IMR-90 (cell line): ENCODE results near the gene B3GNT5. TPM values are rescaled to one million over a fixed set of nuclear protein-coding genes. Genes with fewer than 3 reads are reported as not detected.

Source experiments
- ATAC-seq: fragments of 200-7000 bp; cut with Tn5 transposase; 2 replicates; pipeline ENCODE4 v1.9.1; 2020; ENCODE audit warnings: low read depth, mild to moderate bottlenecking, moderate library complexity
- BruUV-seq: library from RNA; stranded (reverse); fragments of 400-500 nt; replicated peaks from 2 replicates; lab custom pipeline; 2021; lab: Mats Ljungman, UMichigan
- CTCF ChIA-PET: fragments of 300-600 bp; formaldehyde crosslinking; extraction: SDS; loops from one replicate; lab custom pipeline; 2021; ENCODE audit warnings: antibody characterized with exemption; lab: Yijun Ruan, JAX
- POLR2A ChIA-PET: fragments of 300-600 bp; sonication (Branson Sonifier 250); formaldehyde crosslinking; loops from one replicate; lab custom pipeline; 2022; ENCODE audit warnings: antibody characterized with exemption; ENCODE audit not compliant: unreplicated experiment; lab: Charles Lee
- DNase-seq: peaks from one replicate; pipeline ENCODE4 v3.0.0; 2013
- H2AFZ ChIP-seq: replicated peaks from 2 replicates; pipeline ENCODE3; 2013; ENCODE audit warnings: low read length, mild to moderate bottlenecking; ENCODE audit not compliant: poor library complexity
- H2AK5ac ChIP-seq: 2 replicates; pipeline ENCODE4 v1.6.1; 2013; ENCODE audit warnings: low read depth, low read length, inconsistent platforms
- H2AK9ac ChIP-seq: replicated peaks from 2 replicates; pipeline ENCODE3; 2013; ENCODE audit warnings: mild to moderate bottlenecking, low read depth, low read length, moderate library complexity; ENCODE audit not compliant: poor library complexity
- H2BK120ac ChIP-seq: 2 replicates; pipeline ENCODE4 v1.6.1; 2013; ENCODE audit warnings: low read depth, low read length, inconsistent platforms
- H2BK15ac ChIP-seq: 3 replicates; pipeline ENCODE4 v1.6.1; 2013; ENCODE audit warnings: low read depth, low read length, inconsistent platforms
- H2BK20ac ChIP-seq: 2 replicates; pipeline ENCODE4 v1.6.1; 2013; ENCODE audit warnings: low read depth, mild to moderate bottlenecking, inconsistent platforms, low read length, moderate library complexity
- H2BK5ac ChIP-seq: 2 replicates; pipeline ENCODE4 v1.6.1; 2013; ENCODE audit warnings: mild to moderate bottlenecking, low read depth, low read length, inconsistent platforms; ENCODE audit not compliant: poor library complexity, severe bottlenecking
- H3K14ac ChIP-seq: replicated peaks from 2 replicates; pipeline ENCODE4 v1.6.1; 2013; ENCODE audit warnings: low read depth, low read length, inconsistent platforms
- H3K18ac ChIP-seq: 2 replicates; pipeline ENCODE4 v1.6.1; 2013; ENCODE audit warnings: low read depth, low read length, control low read depth
- H3K23ac ChIP-seq: 2 replicates; pipeline ENCODE4 v1.6.1; 2013; ENCODE audit warnings: low read depth, low read length, inconsistent platforms
- H3K27ac ChIP-seq: 2 replicates; pipeline ENCODE4 v1.5.1; 2013; ENCODE audit warnings: mild to moderate bottlenecking, control low read depth, low read length; ENCODE audit not compliant: insufficient read depth
- H3K27me3 ChIP-seq: 2 replicates; pipeline ENCODE4 v1.6.1; 2013; ENCODE audit warnings: low read length; ENCODE audit not compliant: control insufficient read depth, insufficient read depth
- H3K36me3 ChIP-seq: 2 replicates; pipeline ENCODE4 v1.6.1; 2013; ENCODE audit warnings: low read length, mixed read lengths; ENCODE audit not compliant: control insufficient read depth, insufficient read depth
- H3K4ac ChIP-seq: 2 replicates; pipeline ENCODE4 v1.6.1; 2013; ENCODE audit warnings: low read depth, low read length, inconsistent platforms
- H3K4me1 ChIP-seq: 2 replicates; pipeline ENCODE4 v1.6.1; 2013; ENCODE audit warnings: low read length, mixed read lengths; ENCODE audit not compliant: control insufficient read depth, insufficient read depth
- H3K4me2 ChIP-seq: 2 replicates; pipeline ENCODE4 v1.6.1; 2013; ENCODE audit warnings: low read depth, mild to moderate bottlenecking, control low read depth, low read length, moderate library complexity
- H3K4me3 ChIP-seq: 2 replicates; pipeline ENCODE4 v1.5.1; 2013; ENCODE audit warnings: low read depth, mild to moderate bottlenecking, control low read depth, low read length, moderate library complexity; ENCODE audit not compliant: insufficient read depth
- H3K56ac ChIP-seq: 2 replicates; pipeline ENCODE4 v1.6.1; 2013; ENCODE audit warnings: low read length, inconsistent platforms; ENCODE audit not compliant: insufficient read depth; ENCODE audit errors: extremely low read depth
- H3K79me1 ChIP-seq, 2 experiments: 2 replicates each; pipeline ENCODE4 v1.6.1; 2013; ENCODE audit warnings: low read length in 2 of 2, inconsistent platforms in 1 of 2, low read depth in 1 of 2
- H3K9ac ChIP-seq: 2 replicates; pipeline ENCODE4 v1.6.1; 2013; ENCODE audit warnings: low read depth, low read length, control low read depth
- H3K9me1 ChIP-seq: 2 replicates; pipeline ENCODE4 v1.6.1; 2013; ENCODE audit warnings: low read length, inconsistent platforms; ENCODE audit not compliant: insufficient read depth
- H3K9me3 ChIP-seq: 2 replicates; pipeline ENCODE4 v1.6.1; 2013; ENCODE audit warnings: low read length; ENCODE audit not compliant: control insufficient read depth, insufficient read depth
- H4K20me1 ChIP-seq: 2 replicates; pipeline ENCODE4 v1.6.1; 2013; ENCODE audit warnings: low read length, inconsistent platforms; ENCODE audit not compliant: insufficient read depth
- H4K5ac ChIP-seq: 2 replicates; pipeline ENCODE4 v1.6.1; 2013; ENCODE audit warnings: mild to moderate bottlenecking, low read depth, low read length, control low read depth
- H4K8ac ChIP-seq, 2 experiments: 2 replicates each; pipeline ENCODE4 v1.6.1; 2013; ENCODE audit warnings: low read depth in 2 of 2, low read length in 2 of 2, control low read depth in 1 of 2, inconsistent platforms in 1 of 2
- H4K91ac ChIP-seq: 2 replicates; pipeline ENCODE4 v1.6.1; 2013; ENCODE audit warnings: low read depth, low read length, inconsistent platforms; ENCODE audit not compliant: insufficient read depth
- BHLHE40 ChIP-seq: fragments of 150-350 bp; IDR thresholded peaks from 2 replicates; pipeline ENCODE4 v1.6.1; 2016; ENCODE audit warnings: mild to moderate bottlenecking, low read depth, low read length
- CHD1 ChIP-seq: IDR thresholded peaks from 2 replicates; pipeline ENCODE4 v1.6.1; 2012; ENCODE audit warnings: low read depth, low read length, improper control_type of control experiment
- MAFK ChIP-seq: IDR thresholded peaks from 2 replicates; pipeline ENCODE4 v1.6.1; 2012; ENCODE audit warnings: low read depth, low read length, improper control_type of control experiment
- MXI1 ChIP-seq: IDR thresholded peaks from 2 replicates; pipeline ENCODE4 v1.6.1; 2012; ENCODE audit warnings: low read depth, mild to moderate bottlenecking, low read length, moderate library complexity, borderline replicate concordance
- NFE2L2 ChIP-seq: fragments of 150-350 bp; IDR thresholded peaks from 2 replicates; pipeline ENCODE4 v1.6.1; 2016; ENCODE audit warnings: low read depth, mild to moderate bottlenecking, low read length
- POLR2A ChIP-seq: IDR thresholded peaks from 2 replicates; pipeline ENCODE4 v1.6.1; 2012; ENCODE audit warnings: mild to moderate bottlenecking, low read depth, low read length
- RFX5 ChIP-seq: IDR thresholded peaks from 2 replicates; pipeline ENCODE4 v1.8.0; 2012; ENCODE audit warnings: low read depth, mild to moderate bottlenecking, low read length, moderate library complexity
- WGBS, 2 experiments: methylation state at CpG; one replicate each; pipeline versions ENCODE4 v1.1.5 to v1.1.7; 2013; ENCODE audit warnings: missing lambda C conversion rate in 2 of 2; ENCODE audit not compliant: insufficient read length in 1 of 2; ENCODE audit errors: extremely low coverage in 2 of 2; 5-methylcytosine and 5-hydroxymethylcytosine counted together
- dilution Hi-C: fragments of 300-500 bp; cut with HindIII; formaldehyde crosslinking; loops from one replicate; pipeline ENCODE4 v1.14.3; 2018; ENCODE audit warnings: low sequenced_read_pairs; ENCODE audit not compliant: unreplicated experiment
- in situ Hi-C: fragments of 300-500 bp; cut with MboI; formaldehyde crosslinking; loops from 3 replicates; pipeline ENCODE4 v1.14.3; 2019; ENCODE audit warnings: low sequenced_read_pairs, inconsistent platforms, mixed read lengths
- intact Hi-C: fragments of 100-400 bp; cut with micrococcal nuclease; formaldehyde crosslinking; loops from 2 replicates; pipeline ENCODE4 v1.10.0; 2022
- polyA plus RNA-seq, 3 experiments: library from polyadenylated mRNA; depleted of rRNA; stranded (reverse); fragments of >200 nt; gene quantifications; 2 replicates each; pipeline ENCODE4 v1.2.3, GENCODE V29; 2012; ENCODE audit warnings: low replicate concordance in 1 of 3
- total RNA-seq: library from RNA; depleted of rRNA; stranded (reverse); fragments of >200 nt; gene quantifications from 2 replicates; pipeline ENCODE4 v1.2.3, GENCODE V29; 2012
- TF ChIP-seq, protein P1 (sequence below): conservative IDR thresholded peaks from 2 replicates; pipeline ENCODE4 v1.5.1; 2012; ENCODE audit warnings: mild to moderate bottlenecking, low read depth, low read length, improper control_type of control experiment

Gene B3GNT5
- total and polyA plus RNA-seq, 2 of the 4 experiments (the other 2 are of a cell fraction) = 1.6 to 3.4 TPM

GRCh38 chr3:183208260-183208659 lies 44.8 kb upstream of the B3GNT5 start:
- no peak overlapping the region for H3K14ac ChIP-seq
- H3K36me3 ChIP-seq = no peaks in the 10 kb centered on the region
- in situ Hi-C loops = no loop called here
- H4K5ac ChIP-seq = no peak overlapping the region
- ATAC-seq = no peak
- H4K20me1 ChIP-seq = no peaks in the 10 kb centered on the region
- CTCF ChIA-PET = no interaction called here
- no peaks in the 10 kb centered on the region for H3K9me1 ChIP-seq
- H3K4me3 ChIP-seq = no peak overlapping the region
- H3K56ac ChIP-seq = no peak overlapping the region
- H4K91ac ChIP-seq = no peak overlapping the region
- H2BK15ac ChIP-seq = no peak overlapping the region
- no peak overlapping the region for H4K8ac ChIP-seq
- TF ChIP-seq MAFK = no peak
- no peak for TF ChIP-seq MXI1
- TF ChIP-seq BHLHE40 = no peak
- TF ChIP-seq RFX5 = no peak
- TF ChIP-seq, protein P1, sequence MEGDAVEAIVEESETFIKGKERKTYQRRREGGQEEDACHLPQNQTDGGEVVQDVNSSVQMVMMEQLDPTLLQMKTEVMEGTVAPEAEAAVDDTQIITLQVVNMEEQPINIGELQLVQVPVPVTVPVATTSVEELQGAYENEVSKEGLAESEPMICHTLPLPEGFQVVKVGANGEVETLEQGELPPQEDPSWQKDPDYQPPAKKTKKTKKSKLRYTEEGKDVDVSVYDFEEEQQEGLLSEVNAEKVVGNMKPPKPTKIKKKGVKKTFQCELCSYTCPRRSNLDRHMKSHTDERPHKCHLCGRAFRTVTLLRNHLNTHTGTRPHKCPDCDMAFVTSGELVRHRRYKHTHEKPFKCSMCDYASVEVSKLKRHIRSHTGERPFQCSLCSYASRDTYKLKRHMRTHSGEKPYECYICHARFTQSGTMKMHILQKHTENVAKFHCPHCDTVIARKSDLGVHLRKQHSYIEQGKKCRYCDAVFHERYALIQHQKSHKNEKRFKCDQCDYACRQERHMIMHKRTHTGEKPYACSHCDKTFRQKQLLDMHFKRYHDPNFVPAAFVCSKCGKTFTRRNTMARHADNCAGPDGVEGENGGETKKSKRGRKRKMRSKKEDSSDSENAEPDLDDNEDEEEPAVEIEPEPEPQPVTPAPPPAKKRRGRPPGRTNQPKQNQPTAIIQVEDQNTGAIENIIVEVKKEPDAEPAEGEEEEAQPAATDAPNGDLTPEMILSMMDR = no peak
- no peak for TF ChIP-seq NFE2L2
- no peak for TF ChIP-seq CHD1
- no peak for TF ChIP-seq POLR2A
- DNase-seq = no peak
- no peak overlapping the region for H2BK120ac ChIP-seq
- POLR2A ChIA-PET = no interaction called here
- H3K4me1 ChIP-seq = no peaks in the 10 kb centered on the region
- intact Hi-C loops = no loop called here
- no peak overlapping the region for H2BK20ac ChIP-seq
- H3K23ac ChIP-seq = no peak overlapping the region
- H3K27me3 ChIP-seq = peaks cover 21% of the 10 kb centered on the region
- no peak overlapping the region for H2AK5ac ChIP-seq
- no peak overlapping the region for H3K4me2 ChIP-seq
- H2BK5ac ChIP-seq = no peak overlapping the region
- dilution Hi-C loops = no loop called here
- no TSS peak for BruUV-seq
- no peak overlapping the region for H3K27ac ChIP-seq
- H3K4ac ChIP-seq = no peak overlapping the region
- no peaks in the 10 kb centered on the region for H3K79me1 ChIP-seq
- no peak overlapping the region for H3K9ac ChIP-seq
- H2AK9ac ChIP-seq = no peak overlapping the region
- H3K18ac ChIP-seq = no peak overlapping the region
- WGBS, 2 experiments = no CpG with 5 or more reads among the region's 2 CpGs
- no peaks in the 10 kb centered on the region for H3K9me3 ChIP-seq
- H2AFZ ChIP-seq = no peak overlapping the region
